HEK293 (cell line): Measurements from ENCODE around the gene ME2.
A peak's percentile ranks its signal among the peaks of the same experiment; 100 is the strongest.

Experiments
- BCL11B ChIP-seq: fragments of 450-650 bp; formaldehyde crosslinking; IDR thresholded peaks from 2 replicates; pipeline ENCODE4 v1.5.1; 2016; ENCODE audit warnings: low read depth, missing biosample characterization, missing genetic modification characterization
- GLIS1 ChIP-seq: fragments of 450-650 bp; formaldehyde crosslinking; IDR thresholded peaks from 2 replicates; pipeline ENCODE4 v1.5.1; 2016; ENCODE audit warnings: missing biosample characterization, missing genetic modification characterization
- OSR2 ChIP-seq: fragments of 450-650 bp; formaldehyde crosslinking; IDR thresholded peaks from 2 replicates; pipeline ENCODE4 v1.5.1; 2016; ENCODE audit warnings: missing biosample characterization, missing genetic modification characterization
- SP2 ChIP-seq: fragments of 450-650 bp; formaldehyde crosslinking; IDR thresholded peaks from 2 replicates; pipeline ENCODE4 v1.5.1; 2016; ENCODE audit warnings: missing biosample characterization, missing genetic modification characterization
- TCF7L2 ChIP-seq: IDR thresholded peaks from 2 replicates; pipeline ENCODE4 v1.6.1; 2011; ENCODE audit warnings: low read depth, mild to moderate bottlenecking, inconsistent platforms, low read length, moderate library complexity, borderline replicate concordance
- WT1 ChIP-seq: fragments of 450-650 bp; formaldehyde crosslinking; IDR thresholded peaks from 2 replicates; pipeline ENCODE4 v1.5.1; 2016; ENCODE audit warnings: missing biosample characterization, missing genetic modification characterization
- ZBTB1 ChIP-seq: fragments of 450-650 bp; formaldehyde crosslinking; IDR thresholded peaks from 2 replicates; pipeline ENCODE4 v1.5.1; 2016; ENCODE audit warnings: missing biosample characterization, missing genetic modification characterization
- ZFP41 ChIP-seq: fragments of 450-650 bp; formaldehyde crosslinking; IDR thresholded peaks from 2 replicates; pipeline ENCODE4 v1.5.1; 2016; ENCODE audit warnings: missing biosample characterization, missing genetic modification characterization, borderline replicate concordance
- ZNF10 ChIP-seq: fragments of 450-650 bp; formaldehyde crosslinking; IDR thresholded peaks from 2 replicates; pipeline ENCODE4 v1.5.1; 2017; ENCODE audit warnings: missing biosample characterization, missing genetic modification characterization
- ZNF157 ChIP-seq: fragments of 450-650 bp; formaldehyde crosslinking; IDR thresholded peaks from 2 replicates; pipeline ENCODE4 v1.5.1; 2016; ENCODE audit warnings: missing biosample characterization, missing genetic modification characterization
- ZNF169 ChIP-seq: fragments of 450-650 bp; formaldehyde crosslinking; IDR thresholded peaks from 2 replicates; pipeline ENCODE4 v1.5.1; 2016; ENCODE audit warnings: missing biosample characterization, missing genetic modification characterization
- ZNF211 ChIP-seq: fragments of 450-650 bp; formaldehyde crosslinking; IDR thresholded peaks from 2 replicates; pipeline ENCODE4 v1.5.1; 2016; ENCODE audit warnings: low read depth, missing biosample characterization, missing genetic modification characterization
- ZNF221 ChIP-seq: fragments of 450-650 bp; formaldehyde crosslinking; IDR thresholded peaks from 2 replicates; pipeline ENCODE4 v1.5.1; 2017; ENCODE audit warnings: missing biosample characterization, missing genetic modification characterization, borderline replicate concordance
- ZNF23 ChIP-seq: fragments of 450-650 bp; formaldehyde crosslinking; IDR thresholded peaks from 2 replicates; pipeline ENCODE4 v1.5.1; 2016; ENCODE audit warnings: missing biosample characterization, missing genetic modification characterization, borderline replicate concordance
- ZNF239 ChIP-seq: fragments of 450-650 bp; formaldehyde crosslinking; IDR thresholded peaks from 2 replicates; pipeline ENCODE4 v1.5.1; 2016; ENCODE audit warnings: missing biosample characterization, missing genetic modification characterization
- ZNF302 ChIP-seq: fragments of 450-650 bp; formaldehyde crosslinking; IDR thresholded peaks from 2 replicates; pipeline ENCODE4 v1.5.1; 2016; ENCODE audit warnings: missing biosample characterization, missing genetic modification characterization, low read depth
- ZNF391 ChIP-seq: fragments of 450-650 bp; formaldehyde crosslinking; IDR thresholded peaks from 2 replicates; pipeline ENCODE4 v1.5.1; 2016; ENCODE audit warnings: low read depth, missing biosample characterization, missing genetic modification characterization, borderline replicate concordance
- ZNF394 ChIP-seq: fragments of 450-650 bp; formaldehyde crosslinking; IDR thresholded peaks from 2 replicates; pipeline ENCODE4 v1.5.1; 2016; ENCODE audit warnings: missing biosample characterization, missing genetic modification characterization, mild to moderate bottlenecking, moderate library complexity, borderline replicate concordance
- ZNF473 ChIP-seq: fragments of 450-650 bp; formaldehyde crosslinking; IDR thresholded peaks from 2 replicates; pipeline ENCODE4 v1.5.1; 2017; ENCODE audit warnings: missing biosample characterization, missing genetic modification characterization
- ZNF501 ChIP-seq: fragments of 450-650 bp; formaldehyde crosslinking; IDR thresholded peaks from 2 replicates; pipeline ENCODE4 v1.5.1; 2016; ENCODE audit warnings: missing biosample characterization, missing genetic modification characterization
- ZNF677 ChIP-seq: fragments of 450-650 bp; IDR thresholded peaks from 2 replicates; pipeline ENCODE4 v1.5.0; 2018; ENCODE audit warnings: missing biosample characterization, mild to moderate bottlenecking, missing genetic modification characterization, moderate library complexity
- ZSCAN30 ChIP-seq: fragments of 450-650 bp; IDR thresholded peaks from 2 replicates; pipeline ENCODE4 v1.5.1; 2018; ENCODE audit warnings: missing biosample characterization, mild to moderate bottlenecking, missing genetic modification characterization, moderate library complexity
- TF ChIP-seq, protein P1 (sequence below): IDR thresholded peaks from 2 replicates; pipeline ENCODE4 v1.6.1; 2011; ENCODE audit warnings: mild to moderate bottlenecking, low read depth, low read length, borderline replicate concordance
- TF ChIP-seq, protein P2 (sequence below): fragments of 450-650 bp; formaldehyde crosslinking; IDR thresholded peaks from 2 replicates; pipeline ENCODE4 v1.5.1; 2016; ENCODE audit warnings: missing biosample characterization, missing genetic modification characterization, low read depth
- TF ChIP-seq, protein P3 (sequence below): fragments of 450-650 bp; formaldehyde crosslinking; IDR thresholded peaks from 2 replicates; pipeline ENCODE4 v1.5.1; 2017; ENCODE audit warnings: missing biosample characterization, missing genetic modification characterization
- TF ChIP-seq, protein P4 (sequence below): fragments of 450-650 bp; formaldehyde crosslinking; conservative IDR thresholded peaks from 2 replicates; pipeline ENCODE4 v1.5.1; 2016; ENCODE audit warnings: low read depth, missing biosample characterization, missing genetic modification characterization
- TF ChIP-seq, protein P5 (sequence below): fragments of 450-650 bp; formaldehyde crosslinking; IDR thresholded peaks from 2 replicates; pipeline ENCODE4 v1.5.1; 2016; ENCODE audit warnings: missing biosample characterization, missing genetic modification characterization
- TF ChIP-seq, protein P6 (sequence below): fragments of 450-650 bp; formaldehyde crosslinking; IDR thresholded peaks from 2 replicates; pipeline ENCODE4 v1.5.1; 2016; ENCODE audit warnings: missing biosample characterization, missing genetic modification characterization

The ME2 gene

DNA sequence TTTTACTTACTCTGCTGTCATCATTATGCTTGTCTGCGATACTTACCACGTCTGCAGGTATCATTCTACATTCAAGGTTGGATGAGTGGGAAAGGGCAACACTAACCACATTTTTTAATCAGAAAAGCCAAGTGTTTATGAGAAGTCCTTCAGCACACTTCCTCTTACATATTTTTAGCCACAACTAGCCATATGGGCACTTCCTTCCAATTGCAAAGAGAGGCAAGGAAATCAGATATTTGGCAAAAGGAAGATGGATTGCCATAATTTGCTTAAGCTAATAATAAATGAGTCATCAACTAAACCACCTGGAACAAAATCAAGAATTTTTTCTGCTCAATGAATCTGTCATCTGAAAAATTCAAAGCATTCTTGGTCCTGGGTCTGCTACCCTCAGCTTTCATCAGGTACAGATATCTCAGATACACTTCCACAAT lies 42.4 kb upstream of the ME2 start (continued):
- no peak for TF ChIP-seq ZFP41
- peak; percentile 61; the same call in 1 of the 2 replicates for TF ChIP-seq OSR2
- TF ChIP-seq ZSCAN30 (tag by site-specific recombination), result no peak
- TF ChIP-seq, protein P1, sequence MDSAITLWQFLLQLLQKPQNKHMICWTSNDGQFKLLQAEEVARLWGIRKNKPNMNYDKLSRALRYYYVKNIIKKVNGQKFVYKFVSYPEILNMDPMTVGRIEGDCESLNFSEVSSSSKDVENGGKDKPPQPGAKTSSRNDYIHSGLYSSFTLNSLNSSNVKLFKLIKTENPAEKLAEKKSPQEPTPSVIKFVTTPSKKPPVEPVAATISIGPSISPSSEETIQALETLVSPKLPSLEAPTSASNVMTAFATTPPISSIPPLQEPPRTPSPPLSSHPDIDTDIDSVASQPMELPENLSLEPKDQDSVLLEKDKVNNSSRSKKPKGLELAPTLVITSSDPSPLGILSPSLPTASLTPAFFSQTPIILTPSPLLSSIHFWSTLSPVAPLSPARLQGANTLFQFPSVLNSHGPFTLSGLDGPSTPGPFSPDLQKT, result no peak
- TF ChIP-seq, protein P2, sequence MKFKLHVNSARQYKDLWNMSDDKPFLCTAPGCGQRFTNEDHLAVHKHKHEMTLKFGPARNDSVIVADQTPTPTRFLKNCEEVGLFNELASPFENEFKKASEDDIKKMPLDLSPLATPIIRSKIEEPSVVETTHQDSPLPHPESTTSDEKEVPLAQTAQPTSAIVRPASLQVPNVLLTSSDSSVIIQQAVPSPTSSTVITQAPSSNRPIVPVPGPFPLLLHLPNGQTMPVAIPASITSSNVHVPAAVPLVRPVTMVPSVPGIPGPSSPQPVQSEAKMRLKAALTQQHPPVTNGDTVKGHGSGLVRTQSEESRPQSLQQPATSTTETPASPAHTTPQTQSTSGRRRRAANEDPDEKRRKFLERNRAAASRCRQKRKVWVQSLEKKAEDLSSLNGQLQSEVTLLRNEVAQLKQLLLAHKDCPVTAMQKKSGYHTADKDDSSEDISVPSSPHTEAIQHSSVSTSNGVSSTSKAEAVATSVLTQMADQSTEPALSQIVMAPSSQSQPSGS (tag by site-specific recombination), result no peak
- TF ChIP-seq, protein P3, sequence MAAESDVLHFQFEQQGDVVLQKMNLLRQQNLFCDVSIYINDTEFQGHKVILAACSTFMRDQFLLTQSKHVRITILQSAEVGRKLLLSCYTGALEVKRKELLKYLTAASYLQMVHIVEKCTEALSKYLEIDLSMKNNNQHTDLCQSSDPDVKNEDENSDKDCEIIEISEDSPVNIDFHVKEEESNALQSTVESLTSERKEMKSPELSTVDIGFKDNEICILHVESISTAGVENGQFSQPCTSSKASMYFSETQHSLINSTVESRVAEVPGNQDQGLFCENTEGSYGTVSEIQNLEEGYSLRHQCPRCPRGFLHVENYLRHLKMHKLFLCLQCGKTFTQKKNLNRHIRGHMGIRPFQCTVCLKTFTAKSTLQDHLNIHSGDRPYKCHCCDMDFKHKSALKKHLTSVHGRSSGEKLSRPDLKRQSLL (tag by site-specific recombination), result no peak
- TF ChIP-seq ZNF10 (tag by site-specific recombination), result no peak
- TF ChIP-seq WT1, result no peak
- no peak for TF ChIP-seq ZNF302
- TF ChIP-seq BCL11B (tag by site-specific recombination), result no peak
- TF ChIP-seq, protein P4, sequence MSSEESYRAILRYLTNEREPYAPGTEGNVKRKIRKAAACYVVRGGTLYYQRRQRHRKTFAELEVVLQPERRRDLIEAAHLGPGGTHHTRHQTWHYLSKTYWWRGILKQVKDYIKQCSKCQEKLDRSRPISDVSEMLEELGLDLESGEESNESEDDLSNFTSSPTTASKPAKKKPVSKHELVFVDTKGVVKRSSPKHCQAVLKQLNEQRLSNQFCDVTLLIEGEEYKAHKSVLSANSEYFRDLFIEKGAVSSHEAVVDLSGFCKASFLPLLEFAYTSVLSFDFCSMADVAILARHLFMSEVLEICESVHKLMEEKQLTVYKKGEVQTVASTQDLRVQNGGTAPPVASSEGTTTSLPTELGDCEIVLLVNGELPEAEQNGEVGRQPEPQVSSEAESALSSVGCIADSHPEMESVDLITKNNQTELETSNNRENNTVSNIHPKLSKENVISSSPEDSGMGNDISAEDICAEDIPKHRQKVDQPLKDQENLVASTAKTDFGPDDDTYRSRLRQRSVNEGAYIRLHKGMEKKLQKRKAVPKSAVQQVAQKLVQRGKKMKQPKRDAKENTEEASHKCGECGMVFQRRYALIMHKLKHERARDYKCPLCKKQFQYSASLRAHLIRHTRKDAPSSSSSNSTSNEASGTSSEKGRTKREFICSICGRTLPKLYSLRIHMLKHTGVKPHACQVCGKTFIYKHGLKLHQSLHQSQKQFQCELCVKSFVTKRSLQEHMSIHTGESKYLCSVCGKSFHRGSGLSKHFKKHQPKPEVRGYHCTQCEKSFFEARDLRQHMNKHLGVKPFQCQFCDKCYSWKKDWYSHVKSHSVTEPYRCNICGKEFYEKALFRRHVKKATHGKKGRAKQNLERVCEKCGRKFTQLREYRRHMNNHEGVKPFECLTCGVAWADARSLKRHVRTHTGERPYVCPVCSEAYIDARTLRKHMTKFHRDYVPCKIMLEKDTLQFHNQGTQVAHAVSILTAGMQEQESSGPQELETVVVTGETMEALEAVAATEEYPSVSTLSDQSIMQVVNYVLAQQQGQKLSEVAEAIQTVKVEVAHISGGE, result no peak
- no peak for TF ChIP-seq ZBTB1
- TF ChIP-seq ZNF391, result no peak
- no peak for TF ChIP-seq ZNF239 (tag by site-specific recombination)
- TF ChIP-seq, protein P5, sequence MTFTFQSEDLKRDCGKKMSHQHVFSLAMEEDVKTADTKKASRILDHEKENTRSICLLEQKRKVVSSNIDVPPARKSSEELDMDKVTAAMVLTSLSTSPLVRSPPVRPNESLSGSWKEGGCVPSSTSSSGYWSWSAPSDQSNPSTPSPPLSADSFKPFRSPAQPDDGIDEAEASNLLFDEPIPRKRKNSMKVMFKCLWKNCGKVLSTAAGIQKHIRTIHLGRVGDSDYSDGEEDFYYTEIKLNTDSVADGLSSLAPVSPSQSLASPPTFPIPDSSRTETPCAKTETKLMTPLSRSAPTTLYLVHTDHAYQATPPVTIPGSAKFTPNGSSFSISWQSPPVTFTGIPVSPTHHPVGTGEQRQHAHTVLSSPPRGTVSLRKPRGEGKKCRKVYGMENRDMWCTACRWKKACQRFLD (tag by site-specific recombination), result no peak
- TF ChIP-seq TCF7L2, result no peak
- no peak for TF ChIP-seq SP2 (tag by site-specific recombination)
- no peak for TF ChIP-seq ZNF157 (tag by site-specific recombination)
- TF ChIP-seq ZNF394 (tag by site-specific recombination), result no peak
- TF ChIP-seq ZNF169, result no peak
- TF ChIP-seq ZNF221 (tag by site-specific recombination), result no peak
- no peak for TF ChIP-seq ZNF677
- TF ChIP-seq ZNF23 (tag by site-specific recombination), result no peak
- TF ChIP-seq, protein P6, sequence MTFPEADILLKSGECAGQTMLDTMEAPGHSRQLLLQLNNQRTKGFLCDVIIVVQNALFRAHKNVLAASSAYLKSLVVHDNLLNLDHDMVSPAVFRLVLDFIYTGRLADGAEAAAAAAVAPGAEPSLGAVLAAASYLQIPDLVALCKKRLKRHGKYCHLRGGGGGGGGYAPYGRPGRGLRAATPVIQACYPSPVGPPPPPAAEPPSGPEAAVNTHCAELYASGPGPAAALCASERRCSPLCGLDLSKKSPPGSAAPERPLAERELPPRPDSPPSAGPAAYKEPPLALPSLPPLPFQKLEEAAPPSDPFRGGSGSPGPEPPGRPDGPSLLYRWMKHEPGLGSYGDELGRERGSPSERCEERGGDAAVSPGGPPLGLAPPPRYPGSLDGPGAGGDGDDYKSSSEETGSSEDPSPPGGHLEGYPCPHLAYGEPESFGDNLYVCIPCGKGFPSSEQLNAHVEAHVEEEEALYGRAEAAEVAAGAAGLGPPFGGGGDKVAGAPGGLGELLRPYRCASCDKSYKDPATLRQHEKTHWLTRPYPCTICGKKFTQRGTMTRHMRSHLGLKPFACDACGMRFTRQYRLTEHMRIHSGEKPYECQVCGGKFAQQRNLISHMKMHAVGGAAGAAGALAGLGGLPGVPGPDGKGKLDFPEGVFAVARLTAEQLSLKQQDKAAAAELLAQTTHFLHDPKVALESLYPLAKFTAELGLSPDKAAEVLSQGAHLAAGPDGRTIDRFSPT (tag by site-specific recombination), result peak; percentile 54; the same call in 1 of the 2 replicates
- peak; percentile 55; the same call in 1 of the 2 replicates for TF ChIP-seq GLIS1 (tag by site-specific recombination)
- no peak for TF ChIP-seq ZNF473 (tag by site-specific recombination)
- no peak for TF ChIP-seq ZNF501 (tag by site-specific recombination)
- TF ChIP-seq ZNF211, result no peak
